ENCODE measurements around the gene ADM2.

The ADM2 gene

DNA sequence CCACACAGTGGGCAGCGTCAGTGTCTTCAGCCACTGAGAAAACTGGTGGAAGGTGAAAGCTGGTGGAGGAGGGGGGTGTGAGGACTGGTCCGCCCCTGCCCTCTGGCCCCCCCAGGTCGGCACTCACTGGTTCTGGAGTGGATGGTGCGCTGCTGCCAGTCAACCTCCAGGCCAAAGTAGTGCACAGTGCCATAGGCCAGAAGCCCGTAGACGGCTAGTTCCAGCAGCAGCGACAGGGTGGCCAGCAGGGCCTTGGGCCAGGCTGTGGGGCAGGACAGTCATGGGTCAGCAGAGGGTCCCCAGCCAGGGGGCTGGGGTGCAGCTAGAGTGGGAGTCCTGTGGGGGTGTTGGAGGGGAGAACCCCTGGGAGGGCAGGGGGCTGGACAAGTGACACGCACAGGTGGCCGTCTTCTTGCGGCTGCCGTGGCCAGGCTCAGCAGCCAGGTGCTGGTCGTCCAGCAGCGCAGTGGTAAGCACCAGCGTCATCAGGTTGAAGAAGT is 24.0 kb downstream of the ADM2 start:
- Histone ChIP-seq H3K4me3 (ENCODE audit: low read depth, low read length) (no peak overlapping the region), H3K27ac (ENCODE audit: low read depth, low read length) (no peak overlapping the region), H3K36me3 (ENCODE audit: control insufficient read depth, insufficient read depth, low read length) (peaks cover 22% of the 10 kb centered on the region), H3K9me3 (ENCODE audit: control insufficient read depth, insufficient read depth, low read depth, low read length) (no peaks in the 10 kb centered on the region), H3K9ac (ENCODE audit: low read length) (no peak overlapping the region), H3K4me1 (ENCODE audit: control insufficient read depth, insufficient read depth, low read length) (peaks cover 17% of the 10 kb centered on the region), H3K27me3 (ENCODE audit: control insufficient read depth, insufficient read depth, low read length) (no peaks in the 10 kb centered on the region)

- Histone ChIP-seq H3K9me3 (ENCODE audit: control insufficient read depth, insufficient read depth, low read depth, low read length) (no peaks in the 10 kb centered on the region), H3K4me1 (ENCODE audit: control insufficient read depth, insufficient read depth, low read length) (peaks cover 17% of the 10 kb centered on the region), H3K4me3 (ENCODE audit: low read depth, low read length) (peak overlapping the region; percentile 98; the same call in 1 of the 2 replicates), H3K27ac (ENCODE audit: low read depth, low read length) (no peak overlapping the region), H3K27me3 (ENCODE audit: control insufficient read depth, insufficient read depth, low read length) (no peaks in the 10 kb centered on the region), H3K9ac (ENCODE audit: low read length) (peak overlapping the region; percentile 46), H3K36me3 (ENCODE audit: control insufficient read depth, insufficient read depth, low read length) (peaks cover 22% of the 10 kb centered on the region)
Observed at GRCh38 chr22:50505776-50506610, 24.6 kb downstream of the ADM2 start.

DNA sequence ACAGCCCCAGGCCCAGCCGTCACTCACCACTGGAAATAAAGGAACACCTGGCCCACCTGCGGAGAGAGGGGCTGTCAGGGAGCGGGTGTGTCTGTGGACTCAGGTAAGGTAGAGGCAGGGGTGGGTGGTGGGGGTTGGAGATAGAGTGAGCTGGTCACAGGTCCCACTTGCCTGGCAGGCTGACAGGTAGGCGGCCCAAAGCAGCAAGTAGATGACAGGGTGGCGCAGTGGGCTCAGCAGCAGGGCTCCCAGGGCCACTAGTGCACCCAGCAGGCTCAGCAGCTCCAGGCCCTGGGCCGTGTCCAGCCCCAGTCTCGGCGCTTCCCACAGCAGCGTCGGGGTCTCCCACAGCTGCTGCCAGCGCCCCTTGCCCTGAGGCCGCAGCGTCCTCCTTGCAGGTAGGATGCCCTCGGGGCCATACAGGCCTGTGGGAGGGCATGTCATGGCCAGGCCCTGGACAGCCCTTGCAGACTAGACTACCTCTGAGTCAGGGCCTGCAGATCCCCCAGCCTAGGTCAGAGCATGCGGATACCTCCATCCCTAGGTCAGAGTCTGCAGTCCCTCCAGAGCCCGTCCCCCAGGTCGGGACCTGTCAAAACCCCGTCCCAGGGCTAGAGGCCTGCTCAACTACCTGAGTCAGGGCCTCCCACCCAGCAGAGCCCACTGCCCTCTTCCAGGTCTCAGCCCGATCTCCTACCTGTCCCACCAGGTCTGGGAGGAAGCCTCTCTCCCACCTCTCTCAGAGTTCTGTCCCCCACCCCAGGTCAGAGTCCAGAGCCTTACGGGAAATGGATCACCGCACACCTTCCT is 25.5 kb downstream of the ADM2 start:
- peaks cover 22% of the 10 kb centered on the region for H3K36me3 ChIP-seq (ENCODE audit: control insufficient read depth, insufficient read depth, low read length)
- H3K27me3 ChIP-seq (ENCODE audit: control insufficient read depth, insufficient read depth, low read length): no peaks in the 10 kb centered on the region
- H3K4me3 ChIP-seq (ENCODE audit: low read depth, low read length): peak overlapping the region; percentile 98
- H3K4me1 ChIP-seq (ENCODE audit: control insufficient read depth, insufficient read depth, low read length): peaks cover 17% of the 10 kb centered on the region
- no peaks in the 10 kb centered on the region for H3K9me3 ChIP-seq (ENCODE audit: control insufficient read depth, insufficient read depth, low read depth, low read length)
- peak overlapping the region; percentile 76 for H3K9ac ChIP-seq (ENCODE audit: low read length)
- H3K27ac ChIP-seq (ENCODE audit: low read depth, low read length): peak overlapping the region; percentile 55; the same call in 1 of the 2 replicates

DNA sequence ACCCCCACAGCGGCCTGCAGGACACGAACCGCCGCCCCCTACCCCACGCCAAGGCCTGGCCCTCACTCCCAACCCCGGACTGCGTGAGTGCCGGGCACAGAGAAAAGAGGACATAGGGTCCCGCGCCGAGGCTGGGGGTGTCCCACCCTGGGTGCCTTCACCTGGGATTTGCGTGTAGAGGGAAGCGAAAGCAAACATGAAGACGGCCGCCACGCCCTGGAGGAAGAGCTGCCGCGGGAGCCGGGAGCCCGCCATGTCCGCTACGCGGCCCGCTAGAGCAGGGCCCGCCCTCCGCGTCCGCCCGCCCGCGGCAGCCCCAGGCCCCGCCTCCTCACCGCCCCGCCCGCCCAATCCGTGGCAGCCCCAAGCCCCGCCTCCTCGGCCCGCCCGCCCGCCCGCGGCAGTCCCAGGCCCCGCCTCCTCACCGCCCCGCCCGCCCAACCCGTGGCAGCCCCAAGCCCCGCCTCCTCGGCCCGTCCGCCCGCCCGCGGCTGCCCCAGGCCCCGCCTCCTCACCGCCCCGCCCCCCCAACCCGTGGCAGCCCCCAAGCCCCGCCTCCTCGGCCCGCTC is 26.2 kb downstream of the ADM2 start, which contains the start of gene LMF2:
Gene LMF2, minus strand, starts transcription at position 282 of the 570 bp plus-strand sequence. Its CDS starts 27 bp downstream, at position 255.
- H3K36me3 ChIP-seq (ENCODE audit: control insufficient read depth, insufficient read depth, low read length): peaks cover 20% of the 10 kb centered on the region
- H3K9me3 ChIP-seq (ENCODE audit: control insufficient read depth, insufficient read depth, low read depth, low read length): no peaks in the 10 kb centered on the region
- H3K27ac ChIP-seq (ENCODE audit: low read depth, low read length): peak within 1 kb of the TSS; percentile 98
- peaks cover 17% of the 10 kb centered on the region for H3K4me1 ChIP-seq (ENCODE audit: control insufficient read depth, insufficient read depth, low read length)
- H3K27me3 ChIP-seq (ENCODE audit: control insufficient read depth, insufficient read depth, low read length): no peaks in the 10 kb centered on the region
- H3K9ac ChIP-seq (ENCODE audit: low read length): peak within 1 kb of the TSS; percentile 99
- H3K4me3 ChIP-seq (ENCODE audit: low read depth, low read length): peak within 1 kb of the TSS; percentile 100

DNA sequence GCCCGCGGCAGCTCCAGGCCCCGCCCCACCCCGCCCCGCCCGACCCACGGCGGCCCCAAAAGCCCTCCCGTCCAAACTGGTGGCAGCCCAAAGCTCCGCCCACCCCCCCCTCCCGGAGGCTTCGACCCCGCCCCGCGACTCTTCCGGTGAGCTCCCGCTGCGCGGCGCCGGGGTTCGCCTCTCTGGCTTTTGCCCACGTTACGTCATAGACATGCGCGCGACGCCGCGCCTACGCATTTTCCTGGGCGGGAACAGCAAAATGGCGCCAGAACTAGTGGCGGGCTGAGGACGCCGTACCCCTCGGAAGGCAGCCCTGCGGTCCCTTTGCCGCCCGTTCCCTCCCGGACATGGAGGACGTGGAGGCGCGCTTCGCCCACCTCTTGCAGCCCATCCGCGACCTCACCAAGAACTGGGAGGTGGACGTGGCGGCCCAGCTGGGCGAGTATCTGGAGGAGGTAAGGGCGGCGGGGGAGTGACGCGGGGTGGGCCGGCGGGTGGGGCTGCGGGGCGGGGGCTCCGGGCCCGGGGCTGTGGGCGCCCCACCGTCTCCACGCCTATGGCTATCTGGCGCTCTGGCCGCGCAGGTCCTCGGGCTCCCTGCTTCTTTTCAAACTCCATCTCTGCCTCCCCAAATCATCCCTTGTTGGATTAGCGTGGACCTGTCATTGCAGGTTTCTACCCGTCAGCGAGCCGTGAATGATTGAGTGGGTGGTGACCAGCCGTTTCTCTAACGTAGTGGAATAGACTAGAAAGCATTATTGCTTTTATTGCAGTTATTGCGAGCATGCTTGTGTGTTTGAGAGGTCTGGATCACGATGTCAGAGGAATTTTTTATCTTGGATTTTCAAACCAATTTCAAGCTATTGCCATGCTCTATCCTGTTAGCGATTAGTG is 26.9 kb downstream of the ADM2 start, which contains the start of gene NCAPH2:
Gene NCAPH2, plus strand, starts transcription at position 234 of the 894 bp plus-strand sequence. Its CDS starts 114 bp downstream, at position 348.
- H3K36me3 ChIP-seq (ENCODE audit: control insufficient read depth, insufficient read depth, low read length): peaks cover 16% of the 10 kb centered on the region
- H3K27ac ChIP-seq (ENCODE audit: low read depth, low read length): peak within 1 kb of the TSS; percentile 98
- no peaks in the 10 kb centered on the region for H3K9me3 ChIP-seq (ENCODE audit: control insufficient read depth, insufficient read depth, low read depth, low read length)
- H3K4me1 ChIP-seq (ENCODE audit: control insufficient read depth, insufficient read depth, low read length): peaks cover 17% of the 10 kb centered on the region
- H3K27me3 ChIP-seq (ENCODE audit: control insufficient read depth, insufficient read depth, low read length): no peaks in the 10 kb centered on the region
- H3K9ac ChIP-seq (ENCODE audit: low read length): peak within 1 kb of the TSS; percentile 99
- H3K4me3 ChIP-seq (ENCODE audit: low read depth, low read length): peak within 1 kb of the TSS; percentile 100

DNA sequence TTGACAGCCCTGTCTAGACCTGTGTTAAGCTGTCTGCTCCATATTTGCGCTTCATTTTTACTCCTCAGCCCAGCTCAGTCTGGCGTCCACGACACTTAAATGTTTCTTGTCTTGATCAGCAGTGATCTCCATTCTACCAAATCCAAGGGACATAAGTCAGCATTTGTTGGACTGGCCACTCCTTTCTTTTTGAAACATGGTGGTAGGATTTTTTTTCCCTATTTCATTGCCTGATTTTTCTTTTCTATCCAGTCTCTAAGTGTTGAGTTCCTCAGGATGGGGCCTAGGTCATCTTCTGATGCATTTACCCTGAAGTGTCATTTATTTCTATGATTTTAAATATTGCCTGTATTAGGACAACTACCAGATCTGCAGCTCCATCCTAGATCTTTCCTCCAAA is 27.6 kb downstream of the ADM2 start:
- Histone ChIP-seq H3K27ac (ENCODE audit: low read depth, low read length) (no peak overlapping the region), H3K9ac (ENCODE audit: low read length) (peak overlapping the region; percentile 99), H3K9me3 (ENCODE audit: control insufficient read depth, insufficient read depth, low read depth, low read length) (no peaks in the 10 kb centered on the region), H3K27me3 (ENCODE audit: control insufficient read depth, insufficient read depth, low read length) (no peaks in the 10 kb centered on the region), H3K36me3 (ENCODE audit: control insufficient read depth, insufficient read depth, low read length) (peaks cover 16% of the 10 kb centered on the region), H3K4me1 (ENCODE audit: control insufficient read depth, insufficient read depth, low read length) (peaks cover 17% of the 10 kb centered on the region), H3K4me3 (ENCODE audit: low read depth, low read length) (peak overlapping the region; percentile 100)

DNA sequence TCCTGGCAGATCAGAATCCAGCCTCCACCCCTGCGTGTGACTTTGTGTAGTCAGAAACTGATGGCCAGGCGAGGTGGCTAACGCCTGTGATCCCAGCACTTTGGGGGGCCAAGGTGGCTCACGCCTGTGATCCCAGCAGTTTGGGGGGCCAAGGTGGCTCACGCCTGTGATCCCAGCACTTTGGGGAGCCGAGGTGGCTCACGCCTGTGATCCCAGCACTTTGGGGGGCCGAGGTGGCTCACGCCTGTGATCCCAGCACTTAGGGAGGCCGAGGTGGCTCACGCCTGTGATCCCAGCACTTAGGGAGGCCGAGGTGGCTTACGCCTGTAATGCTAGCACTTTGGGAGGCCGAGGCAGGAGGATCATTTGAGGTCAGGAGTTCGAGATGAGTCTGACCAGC is 31.8 kb downstream of the ADM2 start:
- Histone ChIP-seq H3K27ac (ENCODE audit: low read depth, low read length) (no peak overlapping the region), H3K27me3 (ENCODE audit: control insufficient read depth, insufficient read depth, low read length) (no peaks in the 10 kb centered on the region), H3K9ac (ENCODE audit: low read length) (no peak overlapping the region), H3K4me1 (ENCODE audit: control insufficient read depth, insufficient read depth, low read length) (0 out of 2 replicates have a peak, but pooled peaks cover 4% of the 10 kb centered on the region), H3K9me3 (ENCODE audit: control insufficient read depth, insufficient read depth, low read depth, low read length) (no peaks in the 10 kb centered on the region), H3K36me3 (ENCODE audit: control insufficient read depth, insufficient read depth, low read length) (peaks cover 20% of the 10 kb centered on the region), H3K4me3 (ENCODE audit: low read depth, low read length) (no peak overlapping the region)

DNA sequence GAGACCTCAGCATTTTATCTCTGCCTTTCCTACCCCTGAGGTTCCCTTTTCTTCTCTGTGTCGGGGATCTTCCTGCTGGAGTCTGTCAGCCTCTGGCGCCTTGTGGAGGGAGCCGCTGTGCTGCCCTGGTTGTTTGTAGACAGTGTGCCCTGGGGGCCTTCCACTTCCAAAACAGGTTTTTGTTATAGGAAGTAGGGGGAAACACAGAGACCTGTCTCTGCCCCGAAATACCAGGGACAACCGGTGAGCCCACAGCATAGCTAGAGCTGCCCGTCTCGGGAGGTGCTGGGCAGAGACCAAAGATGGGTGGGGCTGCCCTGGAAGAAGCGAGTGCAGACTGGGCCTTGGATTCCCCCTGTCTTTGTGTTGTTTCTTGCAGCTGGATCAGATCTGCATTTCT is 34.7 kb downstream of the ADM2 start:
- Histone ChIP-seq H3K27me3 (ENCODE audit: control insufficient read depth, insufficient read depth, low read length) (no peaks in the 10 kb centered on the region), H3K27ac (ENCODE audit: low read depth, low read length) (no peak overlapping the region), H3K4me1 (ENCODE audit: control insufficient read depth, insufficient read depth, low read length) (no peaks in the 10 kb centered on the region), H3K36me3 (ENCODE audit: control insufficient read depth, insufficient read depth, low read length) (peaks cover 38% of the 10 kb centered on the region), H3K9ac (ENCODE audit: low read length) (no peak overlapping the region), H3K4me3 (ENCODE audit: low read depth, low read length) (no peak overlapping the region), H3K9me3 (ENCODE audit: control insufficient read depth, insufficient read depth, low read depth, low read length) (no peaks in the 10 kb centered on the region)

GRCh38 chr22:50516891-50517290 is 35.5 kb downstream of the ADM2 start:
- Histone ChIP-seq H3K4me3 (ENCODE audit: low read depth, low read length) (no peak overlapping the region), H3K9me3 (ENCODE audit: control insufficient read depth, insufficient read depth, low read depth, low read length) (no peaks in the 10 kb centered on the region), H3K36me3 (ENCODE audit: control insufficient read depth, insufficient read depth, low read length) (peaks cover 47% of the 10 kb centered on the region), H3K9ac (ENCODE audit: low read length) (no peak overlapping the region), H3K27me3 (ENCODE audit: control insufficient read depth, insufficient read depth, low read length) (no peaks in the 10 kb centered on the region), H3K4me1 (ENCODE audit: control insufficient read depth, insufficient read depth, low read length) (no peaks in the 10 kb centered on the region), H3K27ac (ENCODE audit: low read depth, low read length) (no peak overlapping the region)
